ENCODE measurements around the gene CD300LG.
"Not testable (repeated sequence)": the region's sequence is repeated elsewhere in the genome, so short reads cannot be mapped to it uniquely, and the experiment has no call there.

The CD300LG gene

DNA sequence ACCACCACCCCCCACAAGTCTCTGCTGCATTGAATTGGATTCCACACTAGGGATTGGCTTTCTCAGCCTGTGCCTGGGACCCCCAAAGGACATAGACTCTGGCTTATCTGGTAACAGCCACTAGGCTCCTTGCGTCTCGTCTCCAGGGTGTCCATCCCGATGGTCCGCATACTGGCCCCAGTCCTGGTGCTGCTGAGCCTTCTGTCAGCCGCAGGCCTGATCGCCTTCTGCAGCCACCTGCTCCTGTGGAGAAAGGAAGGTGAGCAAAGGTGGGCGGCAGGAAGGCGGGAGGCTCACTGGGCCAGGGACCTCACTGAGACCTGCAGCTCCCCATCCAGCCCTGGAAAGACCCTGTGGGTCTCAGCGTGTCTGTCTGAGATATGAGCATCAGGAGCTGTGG is 8.1 kb downstream of the CD300LG start:
- DNase-seq: no peak

DNA sequence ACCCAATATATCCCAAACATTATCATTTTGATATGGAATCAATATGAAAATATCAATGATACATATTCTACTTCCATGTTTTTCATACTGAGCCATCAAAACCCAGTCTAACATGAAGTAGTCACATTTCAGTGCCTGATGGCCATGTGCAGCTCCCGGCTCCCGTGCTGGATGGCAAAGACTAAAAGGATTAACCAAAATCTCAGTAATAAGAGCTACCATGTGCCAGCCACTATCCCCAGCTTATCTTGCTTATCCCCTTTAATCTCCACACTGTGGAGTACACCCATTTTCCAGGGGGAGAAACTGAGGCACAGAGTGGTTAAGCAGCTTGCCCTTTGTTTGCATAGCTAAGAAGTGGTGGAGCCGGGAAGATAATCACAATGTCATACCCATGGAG is 9.2 kb downstream of the CD300LG start:
- no peak for DNase-seq

DNA sequence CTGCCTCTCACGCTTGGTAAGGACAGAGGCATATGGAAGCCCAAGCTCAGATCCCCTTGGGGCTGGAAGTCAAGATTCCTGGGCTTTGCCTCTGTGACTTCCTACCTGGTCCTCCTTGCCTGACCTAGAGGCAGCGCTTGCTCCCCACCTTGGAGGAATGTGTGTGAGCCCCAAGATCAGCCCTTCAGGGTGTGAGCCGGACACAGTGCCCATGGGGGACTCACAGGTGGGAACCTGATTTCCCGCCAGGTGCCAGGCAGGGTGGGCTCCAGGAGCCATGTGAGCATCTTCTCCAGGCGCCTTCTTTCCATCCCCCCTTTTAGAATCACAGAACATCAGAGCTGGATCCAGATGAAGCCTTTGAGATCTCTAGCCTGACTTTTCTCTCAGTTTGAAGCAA is 10.2 kb downstream of the CD300LG start:
- no peak for DNase-seq

DNA sequence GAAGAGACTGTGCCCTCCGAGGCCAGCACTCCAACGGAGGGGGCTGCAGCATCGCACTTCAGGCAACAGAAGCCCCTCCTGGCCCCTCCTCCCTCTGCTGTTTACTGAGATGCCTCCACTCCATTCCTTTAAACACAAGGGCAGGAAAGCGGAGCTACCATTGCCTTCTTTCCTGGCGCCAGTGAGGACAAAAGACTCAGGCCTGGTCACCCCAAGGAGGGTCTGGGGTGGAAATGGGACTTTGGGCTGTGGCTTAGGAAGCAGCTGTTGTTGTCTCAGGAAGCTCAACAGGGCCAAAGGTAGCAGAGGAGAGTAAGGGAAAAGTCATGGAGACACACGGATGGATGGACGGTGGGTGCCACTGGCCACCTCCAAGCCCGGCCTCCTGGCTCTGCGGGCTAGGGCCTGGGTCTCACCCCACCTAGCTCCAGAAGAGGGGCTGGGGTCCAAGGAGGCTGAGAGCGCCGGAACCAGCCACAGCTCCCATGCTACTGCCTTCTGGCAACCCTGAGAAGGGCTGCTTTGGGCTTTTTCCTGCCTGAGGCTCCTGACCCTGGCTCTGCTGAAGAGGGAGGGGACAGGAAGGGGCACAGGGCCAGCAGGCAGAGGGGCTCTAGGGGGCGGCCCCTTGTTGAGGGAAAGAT is 11.1 kb downstream of the CD300LG start:
- no peak for DNase-seq

DNA sequence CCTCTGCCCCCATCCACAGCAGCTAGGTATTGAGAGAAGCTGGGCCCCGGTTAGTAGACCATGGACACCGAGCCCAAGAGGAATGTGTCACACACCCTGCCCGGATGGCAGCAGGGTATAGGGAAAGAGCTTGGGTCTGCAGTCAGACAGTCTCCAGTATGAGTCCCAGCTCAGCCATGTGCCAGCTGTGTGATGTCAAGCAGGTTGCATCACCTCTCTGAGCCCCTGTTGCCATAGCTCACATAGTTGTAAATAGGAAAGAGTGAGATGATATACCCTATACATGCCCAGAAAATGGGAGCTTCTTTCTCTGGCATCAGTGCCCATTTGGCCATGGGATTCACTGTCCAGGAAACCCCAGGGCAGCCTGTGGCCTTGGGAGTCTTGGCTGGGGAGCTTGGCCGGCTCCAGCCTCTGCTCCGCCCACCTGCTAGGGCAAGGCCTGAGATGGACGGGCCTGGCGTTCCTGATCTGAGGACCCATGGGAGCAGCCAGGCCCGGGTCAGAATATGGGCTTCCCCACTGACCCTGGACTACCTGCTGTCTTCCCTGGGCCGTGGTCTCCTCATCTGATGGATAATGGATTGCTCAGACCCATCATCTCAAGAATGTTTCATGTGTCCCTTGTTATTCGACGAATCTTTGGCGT is 13.2 kb downstream of the CD300LG start:
- no peak for DNase-seq

DNA sequence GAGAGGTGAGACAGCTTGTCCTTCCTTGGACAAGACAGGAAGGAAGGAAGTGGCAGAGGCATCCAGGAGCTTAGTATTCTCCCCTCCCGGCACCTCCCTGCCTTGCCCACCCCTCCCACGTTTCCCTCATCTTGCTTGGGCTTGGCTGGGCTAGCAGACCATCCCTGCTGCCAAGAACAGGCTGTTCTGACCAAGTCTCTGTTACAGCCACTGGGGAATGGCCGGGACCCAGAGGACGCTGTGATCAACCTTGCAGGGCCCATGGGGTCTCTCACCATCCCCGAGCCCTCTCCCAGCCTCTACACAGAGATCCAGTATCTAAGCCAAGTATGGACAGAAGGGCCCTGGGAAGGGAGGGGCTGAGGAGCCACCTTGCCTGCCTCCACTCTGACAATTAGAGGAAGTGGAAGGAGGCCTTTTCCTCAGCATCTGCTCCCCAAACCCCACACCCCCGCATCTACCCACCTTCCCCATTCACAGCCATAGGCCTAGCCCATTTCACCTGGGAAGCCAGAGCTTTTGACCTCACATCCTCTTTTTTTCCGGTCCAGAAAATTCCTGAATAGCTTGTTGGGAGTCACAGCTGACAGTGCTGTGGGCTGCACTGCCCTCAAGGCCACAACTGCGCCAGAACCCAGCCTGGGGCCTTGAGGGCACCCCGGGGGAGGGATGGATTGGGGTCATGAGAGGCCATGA is 14.1 kb downstream of the CD300LG start:
- no peak for DNase-seq

DNA sequence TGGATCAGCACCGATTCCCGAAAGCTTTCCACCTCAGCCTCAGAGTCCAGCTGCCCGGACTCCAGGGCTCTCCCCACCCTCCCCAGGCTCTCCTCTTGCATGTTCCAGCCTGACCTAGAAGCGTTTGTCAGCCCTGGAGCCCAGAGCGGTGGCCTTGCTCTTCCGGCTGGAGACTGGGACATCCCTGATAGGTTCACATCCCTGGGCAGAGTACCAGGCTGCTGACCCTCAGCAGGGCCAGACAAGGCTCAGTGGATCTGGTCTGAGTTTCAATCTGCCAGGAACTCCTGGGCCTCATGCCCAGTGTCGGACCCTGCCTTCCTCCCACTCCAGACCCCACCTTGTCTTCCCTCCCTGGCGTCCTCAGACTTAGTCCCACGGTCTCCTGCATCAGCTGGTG is 15.0 kb downstream of the CD300LG start:
- DNase-seq: no peak

DNA sequence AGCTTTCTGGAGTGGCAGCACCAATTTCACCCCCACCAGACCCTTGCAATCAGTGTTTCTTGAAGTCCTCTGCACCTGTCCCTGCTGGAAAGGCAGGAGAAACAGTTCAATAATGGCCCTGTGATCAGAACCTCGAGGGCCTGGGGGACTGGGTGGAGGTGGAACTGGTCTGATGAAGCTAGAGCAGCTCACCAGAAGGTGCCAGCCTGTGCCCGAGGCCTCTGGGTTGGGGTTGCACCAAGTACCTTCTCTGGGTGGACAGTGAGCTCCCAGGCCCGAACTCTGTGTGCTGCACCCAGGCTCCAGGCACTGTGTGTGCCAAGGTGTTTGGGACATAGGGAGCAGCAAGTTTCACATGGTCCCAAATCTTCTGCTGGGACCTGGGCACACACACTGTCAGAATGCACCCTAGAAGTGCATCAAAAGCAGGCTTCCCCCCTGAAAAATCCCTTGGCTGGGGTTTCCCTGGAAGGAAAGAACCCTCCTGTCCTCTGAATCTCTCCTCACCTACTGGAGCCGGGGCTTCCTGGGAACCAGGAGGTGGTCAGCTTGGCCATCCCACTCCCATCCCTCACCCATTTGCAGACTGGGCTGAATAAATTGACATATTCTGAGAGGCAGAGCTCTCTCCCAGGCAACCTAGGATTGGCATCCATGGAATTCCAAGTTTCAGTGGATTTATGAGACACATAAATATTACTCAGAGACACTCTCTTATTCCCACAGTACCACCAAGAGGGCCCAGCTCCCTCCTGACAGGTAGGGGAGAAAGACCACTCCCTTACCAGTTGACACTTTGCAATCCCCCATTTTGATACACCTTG is 17.4 kb downstream of the CD300LG start:
- DNase-seq: no peak

DNA sequence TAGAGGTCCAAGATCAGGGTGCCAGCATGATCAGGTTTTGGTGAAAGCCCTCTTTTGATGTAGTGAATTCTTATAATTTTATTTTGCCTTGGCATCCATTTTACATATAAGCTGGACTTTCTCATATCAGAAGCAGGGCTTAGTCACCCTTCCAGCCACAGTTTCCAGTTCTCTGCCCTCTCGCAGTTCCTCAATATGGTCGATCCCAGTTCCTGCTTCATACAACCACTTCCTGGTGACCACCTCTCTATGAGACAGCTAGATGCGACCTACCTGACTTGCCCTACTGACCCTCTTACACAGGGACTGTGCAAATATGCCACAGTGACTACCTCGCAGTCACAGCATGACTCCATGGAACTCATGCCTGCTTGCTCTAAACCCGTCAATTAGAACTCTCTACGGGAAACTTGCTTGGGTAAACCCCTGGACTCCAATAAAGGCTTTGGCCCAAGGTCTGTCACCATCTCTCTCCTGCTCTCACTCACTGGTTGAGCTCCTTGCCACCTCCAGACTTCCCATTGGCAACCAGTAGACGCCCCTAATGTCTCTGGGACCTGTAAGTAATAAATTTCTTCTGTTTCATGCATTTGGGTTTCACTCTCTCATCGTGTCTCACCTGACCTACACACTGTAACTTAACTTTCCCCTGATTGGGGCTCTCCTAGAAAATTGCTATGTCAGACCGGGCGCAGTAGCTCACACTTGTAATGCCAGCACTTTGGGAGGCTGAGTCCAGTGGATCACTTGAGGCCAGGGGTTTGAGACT is 21.4 kb downstream of the CD300LG start:
- DNase-seq: no peak

DNA sequence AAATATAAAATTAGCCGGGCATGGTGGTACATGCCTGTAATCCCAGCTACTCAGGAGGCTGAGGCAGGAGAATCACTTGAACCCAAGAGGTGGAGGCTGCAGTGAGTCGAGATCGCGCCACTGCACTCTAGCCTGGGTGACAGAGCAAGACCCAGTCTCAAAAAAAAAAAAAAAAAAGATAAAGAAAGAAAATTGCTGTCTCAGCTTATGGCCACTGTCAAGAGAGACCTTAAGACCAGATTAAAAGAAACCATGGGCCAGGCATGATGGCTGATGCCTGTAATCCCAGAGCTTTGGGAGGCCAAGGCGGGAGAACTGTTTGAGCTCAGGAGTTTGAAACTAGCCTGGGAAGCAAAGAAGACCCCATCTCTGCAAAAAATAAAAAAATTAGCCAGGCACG is 22.1 kb downstream of the CD300LG start:
- DNase-seq: not testable (repeated sequence)

DNA sequence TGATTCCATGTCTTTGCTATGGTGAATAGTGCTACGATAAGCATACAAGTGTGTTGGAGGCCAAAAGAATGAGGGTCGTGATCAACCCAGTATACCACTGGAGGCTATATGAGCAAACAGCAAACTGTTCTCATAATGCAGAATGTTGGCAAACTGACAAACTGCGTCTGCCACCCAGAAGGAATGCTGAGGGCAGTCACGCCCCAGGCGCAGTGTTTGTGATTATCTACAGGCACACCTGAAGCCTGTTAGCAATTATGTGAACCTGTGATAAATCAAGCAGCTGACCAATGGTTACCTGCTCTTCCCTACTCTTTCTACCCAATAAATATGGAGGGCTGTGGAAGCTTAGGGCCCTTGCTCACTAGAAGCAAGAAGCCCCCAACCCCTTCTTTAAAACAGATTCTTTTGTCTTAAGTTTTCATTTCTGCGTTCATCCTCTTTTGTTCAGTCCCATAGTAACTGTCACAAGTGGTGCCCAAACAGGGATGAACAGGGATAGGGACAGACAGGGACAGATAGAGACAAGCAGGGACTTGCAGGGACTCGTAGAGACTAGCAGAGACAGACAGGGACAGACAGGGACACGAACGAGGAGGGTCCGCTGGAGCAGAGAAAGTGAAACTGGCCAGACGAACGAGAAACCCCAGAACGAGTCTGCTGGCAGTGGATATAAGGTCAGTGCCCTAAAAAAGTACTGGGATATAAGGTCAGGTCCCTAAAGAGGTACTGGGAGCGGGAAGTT is 25.1 kb downstream of the CD300LG start:
- DNase-seq: no peak

DNA sequence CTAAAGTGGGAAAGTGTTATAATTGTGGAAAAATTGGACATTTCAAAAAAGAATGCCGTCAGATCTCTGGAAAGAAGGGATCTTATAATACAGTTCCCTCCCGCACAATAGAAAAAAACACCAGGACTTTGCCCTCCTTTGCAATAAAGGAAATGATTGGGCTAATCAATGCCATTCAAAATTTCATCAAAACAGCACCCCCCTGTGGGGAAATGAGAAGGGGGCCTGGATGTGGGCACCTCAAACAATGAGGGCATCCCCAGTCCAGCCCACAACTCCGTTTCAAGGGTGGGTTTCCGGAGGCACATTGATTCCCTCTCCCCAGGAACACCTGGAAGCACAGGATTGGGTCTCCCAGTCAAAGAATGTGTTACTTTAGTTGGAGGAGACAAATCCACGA is 26.1 kb downstream of the CD300LG start:
- no peak for DNase-seq

DNA sequence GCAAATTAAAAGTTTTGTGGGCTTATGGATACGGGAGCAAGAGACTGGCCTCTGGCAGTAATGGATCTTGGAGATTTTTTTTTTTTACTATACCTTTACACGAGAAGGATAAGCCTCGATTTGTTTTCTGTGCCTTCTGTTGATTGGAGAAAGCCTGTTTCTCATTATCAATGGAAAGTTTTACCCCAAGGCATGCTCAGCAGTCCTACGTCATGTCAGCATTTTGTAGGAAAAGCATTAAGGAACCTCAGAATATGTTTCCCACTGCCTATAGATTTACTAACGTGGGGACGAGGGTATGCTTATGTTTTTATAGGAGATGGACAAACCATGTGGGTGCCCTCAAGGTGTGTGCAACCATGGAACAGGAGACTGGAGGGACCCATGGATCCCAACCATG is 26.8 kb downstream of the CD300LG start:
- no peak for DNase-seq

DNA sequence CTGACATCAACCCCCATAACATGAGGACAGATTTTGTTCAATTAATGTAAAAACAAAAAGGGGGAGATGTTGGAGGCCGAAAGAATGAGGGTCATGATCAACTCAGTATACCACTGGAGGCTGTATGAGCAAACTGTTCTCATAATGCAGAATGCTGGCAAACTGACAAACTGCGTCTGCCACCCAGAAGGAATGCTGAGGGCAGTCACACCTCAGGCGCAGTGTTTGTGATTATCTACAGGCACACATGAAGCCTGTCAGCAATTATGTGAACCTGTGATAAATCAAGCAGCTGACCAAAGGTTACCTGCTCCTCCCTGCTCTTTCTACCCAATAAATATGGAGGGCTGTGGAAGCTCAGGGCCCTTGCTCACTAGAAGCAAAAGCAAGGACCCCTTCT is 27.3 kb downstream of the CD300LG start:
- no peak for DNase-seq

DNA sequence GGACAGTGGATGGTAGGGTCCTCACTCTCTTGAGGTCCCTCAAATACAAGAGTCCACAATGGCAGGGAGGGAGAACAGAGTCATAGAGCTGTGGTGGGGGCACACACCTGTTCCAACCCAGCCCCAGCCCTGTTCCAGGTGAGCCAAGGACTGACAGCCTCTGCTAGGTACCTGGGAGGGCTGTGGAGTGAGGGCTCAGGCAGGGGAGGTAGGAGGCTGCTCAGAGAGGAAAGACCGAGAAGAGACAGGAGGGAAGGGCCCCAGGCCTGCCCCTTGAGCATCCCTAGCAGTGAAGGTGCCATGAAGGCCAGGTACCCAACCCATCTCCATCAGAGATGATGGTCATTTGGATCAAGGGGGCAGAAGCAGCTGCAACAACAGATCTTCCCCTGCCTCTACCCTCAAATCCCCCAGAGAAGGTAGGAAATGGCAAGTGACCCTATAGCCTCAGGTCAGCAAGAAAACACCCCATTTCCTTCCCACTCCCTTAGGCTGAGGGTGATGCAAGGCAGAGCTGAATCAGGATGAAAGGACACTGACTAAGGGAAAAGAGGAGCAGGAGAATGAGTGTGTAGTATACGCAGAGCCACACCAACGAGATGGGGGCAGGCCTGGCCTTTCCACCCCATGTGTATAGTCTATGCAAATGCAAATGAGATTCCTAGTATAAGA is 28.6 kb downstream of the CD300LG start:
- DNase-seq: no peak

DNA sequence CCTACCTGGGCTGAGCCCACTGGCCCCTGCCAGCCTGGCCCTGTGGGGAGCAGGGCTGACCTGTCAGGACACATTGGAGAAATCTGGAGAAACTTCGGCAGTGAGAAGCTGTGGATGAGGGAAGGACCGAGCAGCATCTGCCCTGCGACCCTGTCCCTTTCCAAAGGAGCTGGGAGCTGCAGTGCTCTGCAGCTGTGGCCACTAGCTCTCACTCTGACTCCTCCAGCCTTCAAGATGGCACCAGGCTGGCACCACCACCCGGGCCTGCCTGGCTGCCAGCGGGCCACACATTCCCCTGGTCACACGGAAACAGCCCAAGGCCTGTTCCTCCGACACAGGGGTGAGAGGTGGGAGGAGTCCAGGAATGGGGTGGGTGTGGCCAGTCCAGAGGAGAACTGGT is 30.1 kb downstream of the CD300LG start:
- DNase-seq: no peak

DNA sequence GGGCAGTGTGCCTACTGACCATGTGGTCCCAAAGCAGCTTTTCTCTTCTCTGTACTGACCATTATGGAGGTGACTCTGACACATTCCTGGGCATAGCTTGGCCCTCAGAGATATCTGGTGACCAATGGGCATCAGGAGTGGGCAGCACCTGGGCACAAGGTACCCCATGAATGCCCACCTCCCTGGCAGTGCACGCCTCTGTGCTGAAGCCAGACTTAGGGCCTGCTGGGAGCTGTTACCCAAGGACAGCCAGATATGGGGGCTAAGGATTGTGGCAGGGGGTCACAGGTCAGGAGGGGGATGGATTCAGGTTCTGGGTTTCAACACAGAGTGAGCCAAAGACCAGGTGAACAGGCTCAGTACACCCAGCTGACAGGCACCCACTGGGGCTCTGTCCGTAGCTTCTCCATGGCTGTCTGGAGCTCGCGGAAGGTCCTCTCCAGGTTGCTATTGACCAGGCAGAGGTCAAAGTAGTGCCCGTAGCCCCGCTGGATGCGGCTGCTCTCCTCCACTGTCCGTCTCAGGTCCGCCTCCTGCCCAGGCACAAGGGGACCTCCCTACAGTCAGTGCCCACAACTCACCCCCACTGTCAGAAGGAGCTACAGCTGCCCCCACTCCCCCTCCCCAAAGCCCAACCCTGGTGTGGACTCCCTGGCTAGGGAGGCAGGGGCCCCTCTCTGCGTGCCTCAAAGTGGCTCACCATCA is 30.6 kb downstream of the CD300LG start:
- DNase-seq: no peak

DNA sequence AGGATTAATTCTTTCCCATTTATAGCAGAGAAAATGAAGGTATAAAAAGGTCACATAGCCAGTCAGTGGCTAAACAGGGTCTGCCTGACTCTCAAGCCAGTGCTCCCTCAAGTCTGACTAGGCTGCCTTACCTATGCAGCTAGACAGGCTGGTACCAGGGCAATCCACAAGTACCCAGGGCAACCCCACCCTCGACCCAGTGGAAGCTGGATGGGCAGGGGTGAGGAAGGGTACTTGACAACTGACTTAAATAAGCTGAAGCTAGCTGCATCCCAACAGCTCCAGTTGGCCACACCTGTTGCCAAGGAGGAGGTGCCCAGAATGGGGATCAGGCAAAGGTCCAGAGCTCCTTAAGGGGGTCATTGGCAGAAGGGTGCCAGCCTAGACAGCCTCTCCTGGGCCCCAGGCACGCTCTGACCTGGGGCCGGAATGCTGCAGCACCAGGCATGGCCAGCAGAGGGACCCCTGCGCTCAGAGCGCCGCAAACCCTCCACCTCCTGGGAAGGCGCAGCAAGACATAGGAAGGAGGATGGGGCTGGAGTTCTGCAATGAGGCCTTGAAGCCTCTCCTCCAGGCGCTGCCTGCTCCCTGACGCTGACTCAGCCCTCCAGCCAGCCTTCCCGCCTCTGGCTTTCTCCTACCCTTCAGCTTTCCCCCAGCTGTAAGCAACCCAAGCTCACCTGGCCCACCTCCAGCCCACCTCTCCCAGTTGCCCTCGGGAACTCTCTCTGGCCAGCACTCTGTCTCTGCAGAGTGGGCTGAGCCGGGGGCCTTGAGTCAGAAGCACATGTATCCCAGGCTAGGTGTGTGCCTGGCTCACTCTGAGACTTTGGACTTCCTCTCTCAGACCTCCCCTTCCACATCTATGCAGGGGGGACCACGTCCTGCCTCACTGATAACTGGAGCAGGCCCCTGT is 31.5 kb downstream of the CD300LG start:
- DNase-seq: peak; percentile 42 to 49

DNA sequence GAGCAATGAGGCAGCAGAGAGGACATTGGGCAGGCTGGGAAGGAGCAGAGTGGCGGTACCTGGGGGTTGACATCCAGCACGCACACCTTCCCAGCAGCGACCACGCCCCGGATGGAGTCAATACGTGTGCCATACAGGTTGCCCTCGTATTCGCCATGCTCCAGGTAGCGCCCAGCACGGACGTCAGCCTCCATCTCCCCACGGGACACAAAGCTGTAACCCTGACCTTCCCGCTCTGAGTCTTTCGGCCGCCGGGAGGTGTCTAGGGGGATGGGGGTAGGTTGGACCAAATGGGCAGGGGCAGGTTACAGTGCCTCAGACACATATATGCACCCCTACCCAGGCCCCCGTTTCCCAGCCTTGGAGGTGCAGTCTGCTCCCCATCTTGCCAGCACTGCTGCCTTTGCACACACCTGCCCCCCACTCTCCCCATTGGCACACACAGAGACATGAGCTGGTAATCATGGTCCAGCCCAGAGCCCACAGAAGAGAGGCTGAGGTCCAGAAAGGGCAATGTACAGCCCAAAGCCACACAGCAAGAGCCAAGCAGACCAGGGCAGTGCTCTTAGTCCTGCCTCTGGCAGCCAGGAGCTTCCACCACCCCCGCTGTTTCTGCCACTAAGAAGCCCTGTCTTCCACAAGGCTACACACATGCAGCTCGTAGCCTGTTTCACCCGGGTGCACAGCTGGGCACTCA is 32.9 kb downstream of the CD300LG start:
- DNase-seq: no peak
